HCT116 (cell line): Measurements from ENCODE around the gene SLC6A2.

Experiments used
- CEBPB ChIP-seq: IDR thresholded peaks from 2 replicates; pipeline ENCODE4 v1.6.1; 2012; ENCODE audit warnings: low read depth
- SRF ChIP-seq: IDR thresholded peaks from 2 replicates; pipeline ENCODE4 v1.6.1; 2012; ENCODE audit warnings: low read depth

GRCh38 chr16:55624696-55625095 is 31.1 kb upstream of the SLC6A2 start:
- TF ChIP-seq CEBPB: no peak
- TF ChIP-seq SRF: no peak
